Endometrial microvascular endothelial cells (primary cell): ENCODE data around the gene PCDHGB6. TPM values are rescaled to one million over a fixed set of nuclear protein-coding genes. Genes with fewer than 3 reads are reported as not detected.
"Not testable (repeated sequence)": the region's sequence is repeated elsewhere in the genome, so short reads cannot be mapped to it uniquely, and the experiment has no call there.

Source experiments
- in situ Hi-C: cut with HindIII; loops from 2 replicates; pipeline ENCODE4 v1.10.0; 2017; ENCODE audit warnings: low sequenced_read_pairs, low pct_unique_long_range_greater_than_20kb; ENCODE audit errors: inconsistent ontology term
- total RNA-seq: library from RNA; depleted of rRNA; stranded (reverse); fragments of >200 nt; gene quantifications from one replicate; pipeline ENCODE4 v1.2.3, GENCODE V29; 2015; ENCODE audit errors: inconsistent ontology term

PCDHGB6 gene
- total RNA-seq, 1 donor from 2014 or later, result 1.0 TPM

DNA sequence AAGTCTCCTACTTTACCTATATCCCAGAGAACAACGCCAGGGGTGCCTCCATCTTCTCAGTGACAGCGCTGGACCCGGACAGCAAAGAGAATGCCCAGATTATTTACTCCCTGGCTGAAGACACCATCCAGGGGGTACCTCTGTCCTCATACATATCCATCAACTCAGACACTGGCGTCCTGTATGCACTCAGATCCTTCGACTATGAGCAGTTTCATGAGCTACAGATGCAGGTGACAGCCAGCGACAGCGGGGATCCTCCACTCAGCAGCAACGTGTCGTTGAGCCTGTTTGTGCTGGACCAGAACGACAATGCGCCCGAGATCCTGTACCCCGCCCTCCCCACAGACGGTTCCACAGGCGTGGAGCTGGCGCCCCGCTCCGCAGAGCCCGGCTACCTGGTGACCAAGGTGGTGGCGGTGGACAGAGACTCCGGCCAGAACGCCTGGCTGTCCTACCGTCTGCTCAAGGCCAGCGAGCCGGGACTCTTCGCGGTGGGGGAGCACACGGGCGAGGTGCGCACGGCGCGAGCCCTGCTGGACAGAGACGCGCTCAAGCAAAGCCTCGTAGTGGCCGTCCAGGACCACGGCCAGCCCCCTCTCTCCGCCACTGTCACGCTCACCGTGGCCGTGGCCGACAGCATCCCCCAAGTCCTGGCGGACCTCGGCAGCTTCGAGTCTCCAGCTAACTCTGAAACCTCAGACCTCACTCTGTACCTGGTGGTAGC, 6.9 kb downstream of the PCDHGB6 start:
- in situ Hi-C loops, result not testable (repeated sequence)

DNA sequence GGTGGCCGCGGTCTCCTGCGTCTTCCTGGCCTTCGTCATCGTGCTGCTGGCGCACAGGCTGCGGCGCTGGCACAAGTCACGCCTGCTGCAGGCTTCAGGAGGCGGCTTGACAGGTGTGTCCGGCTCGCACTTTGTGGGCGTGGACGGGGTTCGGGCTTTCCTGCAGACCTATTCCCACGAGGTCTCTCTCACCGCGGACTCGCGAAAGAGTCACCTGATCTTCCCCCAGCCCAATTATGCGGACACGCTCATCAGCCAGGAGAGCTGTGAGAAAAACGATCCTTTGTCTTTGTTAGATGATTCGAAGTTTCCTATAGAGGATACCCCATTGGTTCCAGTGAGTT, 7.4 kb downstream of the PCDHGB6 start:
- in situ Hi-C loops, result not testable (repeated sequence)

DNA sequence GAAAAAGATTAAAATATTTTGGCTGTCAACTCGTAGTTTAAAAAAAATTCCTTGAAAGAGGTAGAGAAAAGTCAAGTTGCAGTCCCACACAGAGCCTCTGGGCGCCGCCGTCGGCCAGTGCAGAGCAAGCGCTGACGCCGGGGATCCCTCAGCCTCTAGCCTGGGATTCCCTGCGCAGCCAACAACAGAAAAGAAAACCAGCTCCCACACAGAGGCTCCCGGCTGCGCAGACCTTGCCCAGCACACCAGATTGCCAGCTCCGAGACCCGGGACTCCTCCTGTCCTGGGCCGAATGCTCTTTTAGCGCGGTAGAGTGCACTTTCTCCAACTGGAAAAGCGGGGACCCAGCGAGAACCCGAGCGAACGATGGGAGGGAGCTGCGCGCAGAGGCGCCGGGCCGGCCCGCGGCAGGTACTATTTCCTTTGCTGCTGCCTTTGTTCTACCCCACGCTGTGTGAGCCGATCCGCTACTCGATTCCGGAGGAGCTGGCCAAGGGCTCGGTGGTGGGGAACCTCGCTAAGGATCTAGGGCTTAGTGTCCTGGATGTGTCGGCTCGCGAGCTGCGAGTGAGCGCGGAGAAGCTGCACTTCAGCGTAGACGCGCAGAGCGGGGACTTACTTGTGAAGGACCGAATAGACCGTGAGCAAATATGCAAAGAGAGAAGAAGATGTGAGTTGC, 9.8 kb downstream of the PCDHGB6 start, which contains the start of gene PCDHGB7:
Gene PCDHGB7 (plus strand): TSS at position 184 of the 679 bp plus-strand sequence. CDS start 183 bp downstream, at position 367.
- in situ Hi-C loops, result not testable (repeated sequence)

DNA sequence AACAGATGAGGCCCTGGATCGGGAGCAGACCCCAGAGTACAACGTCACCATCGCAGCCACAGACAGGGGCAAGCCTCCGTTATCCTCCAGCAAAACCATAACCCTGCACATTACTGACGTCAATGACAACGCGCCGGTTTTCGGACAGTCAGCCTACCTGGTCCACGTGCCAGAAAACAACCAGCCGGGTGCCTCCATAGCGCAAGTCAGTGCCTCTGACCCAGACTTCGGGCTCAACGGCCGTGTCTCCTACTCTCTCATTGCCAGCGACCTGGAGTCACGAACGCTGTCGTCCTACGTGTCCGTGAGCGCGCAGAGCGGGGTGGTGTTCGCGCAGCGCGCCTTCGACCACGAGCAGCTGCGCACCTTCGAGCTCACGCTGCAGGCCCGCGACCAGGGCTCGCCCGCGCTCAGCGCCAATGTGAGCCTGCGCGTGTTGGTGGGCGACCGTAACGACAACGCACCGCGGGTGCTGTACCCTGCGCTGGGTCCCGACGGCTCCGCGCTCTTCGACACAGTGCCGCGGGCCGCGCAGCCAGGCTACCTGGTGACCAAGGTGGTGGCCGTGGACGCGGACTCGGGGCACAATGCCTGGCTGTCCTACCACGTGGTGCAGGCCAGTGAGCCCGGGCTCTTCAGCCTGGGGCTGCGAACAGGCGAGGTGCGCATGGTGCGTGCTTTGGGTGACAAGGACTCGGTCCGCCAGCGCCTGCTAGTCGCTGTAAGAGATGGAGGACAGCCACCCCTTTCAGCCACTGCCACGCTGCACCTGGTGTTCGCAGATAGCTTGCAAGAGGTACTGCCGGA, 11.5 kb downstream of the PCDHGB6 start:
- in situ Hi-C loops, result no loop called here

GRCh38 chr5:141420855-141421488, 13.2 kb downstream of the PCDHGB6 start, which contains the start of gene PCDHGA11:
PCDHGA11 (plus strand) TSS chr5:141421051; CDS start chr5:141421228, 177 bp downstream.
- in situ Hi-C loops, result no loop called here

GRCh38 chr5:141421489-141421855, 13.7 kb downstream of the PCDHGB6 start:
- in situ Hi-C loops, result no loop called here

- in situ Hi-C loops, result no loop called here
These were observed 15.0 kb downstream of the PCDHGB6 start for GRCh38 chr5:141422742-141423291.

DNA sequence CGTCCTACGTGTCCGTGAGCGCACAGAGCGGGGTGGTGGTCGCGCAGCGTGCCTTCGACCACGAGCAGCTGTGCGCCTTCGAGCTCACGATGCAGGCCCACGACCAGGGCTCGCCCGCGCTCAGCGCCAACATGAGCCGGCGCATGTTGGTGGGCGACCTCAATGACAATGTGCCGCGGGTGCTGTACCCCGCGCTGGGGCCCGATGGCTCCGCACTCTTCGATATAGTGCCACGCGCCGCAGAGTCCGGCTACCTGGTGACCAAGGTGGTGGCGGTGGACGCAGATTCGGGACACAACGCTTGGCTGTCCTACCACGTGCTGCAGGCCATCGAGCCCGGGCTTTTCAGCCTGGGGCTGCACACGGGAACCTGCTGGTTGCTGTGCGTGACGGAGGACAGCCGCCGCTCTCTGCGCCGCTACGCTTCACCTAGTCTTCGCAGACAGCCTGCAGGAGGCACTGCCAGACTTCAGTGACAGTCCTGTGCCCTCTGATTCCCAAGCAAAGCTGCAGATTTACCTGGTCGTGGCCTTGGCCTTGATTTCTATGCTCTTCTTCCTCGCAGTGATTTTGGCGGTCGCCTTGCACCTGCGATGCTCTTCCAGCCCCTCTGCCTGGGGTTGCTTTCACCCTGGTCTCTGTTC, 20.1 kb downstream of the PCDHGB6 start:
- in situ Hi-C loops, result no loop called here

DNA sequence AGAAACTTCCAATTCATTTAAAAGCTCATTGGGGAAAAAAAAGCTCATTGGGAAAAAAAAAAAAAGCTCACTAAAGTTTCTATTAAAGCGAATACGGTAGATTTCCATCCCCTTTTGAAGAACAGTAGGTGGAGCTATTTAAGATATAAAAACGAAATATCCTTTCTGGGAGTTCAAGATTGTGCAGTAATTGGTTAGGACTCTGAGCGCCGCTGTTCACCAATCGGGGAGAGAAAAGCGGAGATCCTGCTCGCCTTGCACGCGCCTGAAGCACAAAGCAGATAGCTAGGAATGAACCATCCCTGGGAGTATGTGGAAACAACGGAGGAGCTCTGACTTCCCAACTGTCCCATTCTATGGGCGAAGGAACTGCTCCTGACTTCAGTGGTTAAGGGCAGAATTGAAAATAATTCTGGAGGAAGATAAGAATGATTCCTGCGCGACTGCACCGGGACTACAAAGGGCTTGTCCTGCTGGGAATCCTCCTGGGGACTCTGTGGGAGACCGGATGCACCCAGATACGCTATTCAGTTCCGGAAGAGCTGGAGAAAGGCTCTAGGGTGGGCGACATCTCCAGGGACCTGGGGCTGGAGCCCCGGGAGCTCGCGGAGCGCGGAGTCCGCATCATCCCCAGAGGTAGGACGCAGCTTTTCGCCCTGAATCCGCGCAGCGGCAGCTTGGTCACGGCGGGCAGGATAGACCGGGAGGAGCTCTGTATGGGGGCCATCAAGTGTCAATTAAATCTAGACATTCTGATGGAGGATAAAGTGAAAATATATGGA, 22.7 kb downstream of the PCDHGB6 start, which contains the start of gene PCDHGA12:
Gene PCDHGA12 (plus strand): TSS at position 176 of the 782 bp plus-strand sequence. CDS start 253 bp downstream, at position 429.
- in situ Hi-C loops, result no loop called here

DNA sequence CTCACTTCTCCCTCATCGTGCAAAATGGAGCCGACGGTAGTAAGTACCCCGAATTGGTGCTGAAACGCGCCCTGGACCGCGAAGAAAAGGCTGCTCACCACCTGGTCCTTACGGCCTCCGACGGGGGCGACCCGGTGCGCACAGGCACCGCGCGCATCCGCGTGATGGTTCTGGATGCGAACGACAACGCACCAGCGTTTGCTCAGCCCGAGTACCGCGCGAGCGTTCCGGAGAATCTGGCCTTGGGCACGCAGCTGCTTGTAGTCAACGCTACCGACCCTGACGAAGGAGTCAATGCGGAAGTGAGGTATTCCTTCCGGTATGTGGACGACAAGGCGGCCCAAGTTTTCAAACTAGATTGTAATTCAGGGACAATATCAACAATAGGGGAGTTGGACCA, 23.5 kb downstream of the PCDHGB6 start:
- in situ Hi-C loops, result no loop called here

DNA sequence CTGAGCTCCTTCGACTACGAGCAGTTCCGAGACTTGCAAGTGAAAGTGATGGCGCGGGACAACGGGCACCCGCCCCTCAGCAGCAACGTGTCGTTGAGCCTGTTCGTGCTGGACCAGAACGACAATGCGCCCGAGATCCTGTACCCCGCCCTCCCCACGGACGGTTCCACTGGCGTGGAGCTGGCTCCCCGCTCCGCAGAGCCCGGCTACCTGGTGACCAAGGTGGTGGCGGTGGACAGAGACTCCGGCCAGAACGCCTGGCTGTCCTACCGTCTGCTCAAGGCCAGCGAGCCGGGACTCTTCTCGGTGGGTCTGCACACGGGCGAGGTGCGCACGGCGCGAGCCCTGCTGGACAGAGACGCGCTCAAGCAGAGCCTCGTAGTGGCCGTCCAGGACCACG, 24.5 kb downstream of the PCDHGB6 start:
- in situ Hi-C loops, result not testable (repeated sequence)

DNA sequence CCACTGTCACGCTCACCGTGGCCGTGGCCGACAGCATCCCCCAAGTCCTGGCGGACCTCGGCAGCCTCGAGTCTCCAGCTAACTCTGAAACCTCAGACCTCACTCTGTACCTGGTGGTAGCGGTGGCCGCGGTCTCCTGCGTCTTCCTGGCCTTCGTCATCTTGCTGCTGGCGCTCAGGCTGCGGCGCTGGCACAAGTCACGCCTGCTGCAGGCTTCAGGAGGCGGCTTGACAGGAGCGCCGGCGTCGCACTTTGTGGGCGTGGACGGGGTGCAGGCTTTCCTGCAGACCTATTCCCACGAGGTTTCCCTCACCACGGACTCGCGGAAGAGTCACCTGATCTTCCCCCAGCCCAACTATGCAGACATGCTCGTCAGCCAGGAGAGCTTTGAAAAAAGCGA, 24.9 kb downstream of the PCDHGB6 start:
- in situ Hi-C loops, result not testable (repeated sequence)

- in situ Hi-C loops, result no loop called here
These were observed 26.2 kb downstream of the PCDHGB6 start for GRCh38 chr5:141434006-141434405.

DNA sequence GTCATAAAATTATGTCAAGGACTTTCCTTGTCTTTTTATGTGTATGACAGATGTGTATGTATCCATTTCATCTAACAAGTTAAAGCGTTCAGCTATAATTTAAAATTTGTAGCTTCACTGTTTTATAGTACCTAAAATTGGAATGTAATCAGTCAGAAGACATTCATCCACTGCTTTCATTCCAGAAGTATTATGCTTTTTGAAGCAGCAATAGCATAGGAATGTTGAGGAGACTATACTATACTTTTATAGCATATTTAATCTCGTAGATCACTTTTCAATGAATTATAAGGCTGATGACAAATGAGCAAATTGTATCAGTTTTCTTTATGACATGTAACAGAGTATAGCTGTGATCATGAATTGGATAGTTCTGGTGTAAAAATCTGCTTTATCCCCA, 29.4 kb downstream of the PCDHGB6 start:
- in situ Hi-C loops, result no loop called here

GRCh38 chr5:141439411-141440141, 31.8 kb downstream of the PCDHGB6 start:
- in situ Hi-C loops, result no loop called here

GRCh38 chr5:141440341-141440740, 32.5 kb downstream of the PCDHGB6 start:
- in situ Hi-C loops, result no loop called here

GRCh38 chr5:141441571-141442170, 33.9 kb downstream of the PCDHGB6 start:
- in situ Hi-C loops, result no loop called here
